ENCODE measurements around the gene USP53. TPM values are rescaled to one million over a fixed set of nuclear protein-coding genes. Genes with fewer than 3 reads are reported as not detected.
A peak's percentile ranks its signal among the peaks of the same experiment; 100 is the strongest.

USP53 gene
- polyA plus RNA-seq, 2 of the 4 experiments (the other 2 are of a cell fraction) = 10.2 to 50.7 TPM

DNA sequence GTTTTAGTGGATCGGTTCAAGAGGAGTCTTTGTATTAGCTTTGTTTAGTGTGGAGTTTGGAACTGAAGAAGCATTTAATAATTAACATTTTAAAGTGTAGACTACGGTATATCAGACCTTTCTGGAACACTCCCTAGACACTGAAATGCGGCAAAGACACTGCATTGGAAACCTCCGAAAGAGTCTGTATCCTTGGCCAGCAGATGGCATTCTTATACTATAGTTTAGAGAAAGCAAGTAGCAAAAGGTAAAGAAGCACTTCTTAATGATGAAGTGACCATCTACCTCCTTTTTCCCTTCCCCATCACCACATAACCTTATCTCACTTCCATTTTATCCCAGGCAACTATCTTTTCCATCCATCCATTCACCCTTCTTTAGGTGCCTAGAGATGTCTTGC is 101.8 kb downstream of the USP53 start:
- ChIA-PET CTCF (interaction anchor here (0.6 to 2.2 kb wide), 13 partner anchors 8 to 748 kb away, joined by 3 to 12 read pairs (median 4); partner anchors contain the start of gene FABP2), POLR2A (no interaction called here)
- no peak overlapping the region for H3K4me2 ChIP-seq
- FAIRE-seq (no peak), ATAC-seq (peak; percentile 85 to 89; a peak in 5 of 6 replicates), DNase-seq (ENCODE audit: low read depth in 1 of 2, low spot score in 1 of 2) (peak in 1 of 2 experiments; percentile 39)
- H3K9me3 ChIP-seq = no peaks in the 10 kb centered on the region
- H3K27ac ChIP-seq = no peak overlapping the region
- no peak for TF ChIP-seq FOSB (CRISPR knock-in tag; IDR thresholded peaks at IDR 0.05)
- no peak for TF ChIP-seq SREBF2 (IDR thresholded peaks at IDR 0.05)
- no peak for TF ChIP-seq RARB (CRISPR knock-in tag; IDR thresholded peaks at IDR 0.05)
- TF ChIP-seq CHD4 (IDR thresholded peaks at IDR 0.05; ENCODE audit: borderline replicate concordance) = no peak
- peak; percentile 74 to 75 for TF ChIP-seq RAD21 (conservative IDR thresholded peaks at IDR 0.05 in 1 of 2, IDR thresholded peaks at IDR 0.05 in 1 of 2)
- no peak for TF ChIP-seq FOXS1 (CRISPR knock-in tag; IDR thresholded peaks at IDR 0.05)
- peak; percentile 62 for TF ChIP-seq SMC3 (IDR thresholded peaks at IDR 0.05)
- TF ChIP-seq EP300 (IDR thresholded peaks at IDR 0.05) = no peak
- TF ChIP-seq, protein P1, sequence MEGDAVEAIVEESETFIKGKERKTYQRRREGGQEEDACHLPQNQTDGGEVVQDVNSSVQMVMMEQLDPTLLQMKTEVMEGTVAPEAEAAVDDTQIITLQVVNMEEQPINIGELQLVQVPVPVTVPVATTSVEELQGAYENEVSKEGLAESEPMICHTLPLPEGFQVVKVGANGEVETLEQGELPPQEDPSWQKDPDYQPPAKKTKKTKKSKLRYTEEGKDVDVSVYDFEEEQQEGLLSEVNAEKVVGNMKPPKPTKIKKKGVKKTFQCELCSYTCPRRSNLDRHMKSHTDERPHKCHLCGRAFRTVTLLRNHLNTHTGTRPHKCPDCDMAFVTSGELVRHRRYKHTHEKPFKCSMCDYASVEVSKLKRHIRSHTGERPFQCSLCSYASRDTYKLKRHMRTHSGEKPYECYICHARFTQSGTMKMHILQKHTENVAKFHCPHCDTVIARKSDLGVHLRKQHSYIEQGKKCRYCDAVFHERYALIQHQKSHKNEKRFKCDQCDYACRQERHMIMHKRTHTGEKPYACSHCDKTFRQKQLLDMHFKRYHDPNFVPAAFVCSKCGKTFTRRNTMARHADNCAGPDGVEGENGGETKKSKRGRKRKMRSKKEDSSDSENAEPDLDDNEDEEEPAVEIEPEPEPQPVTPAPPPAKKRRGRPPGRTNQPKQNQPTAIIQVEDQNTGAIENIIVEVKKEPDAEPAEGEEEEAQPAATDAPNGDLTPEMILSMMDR (IDR thresholded peaks at IDR 0.05) = peak; percentile 64
- no peak for TF ChIP-seq HEYL (CRISPR knock-in tag; IDR thresholded peaks at IDR 0.05)
- no peak for TF ChIP-seq RNF2 (IDR thresholded peaks at IDR 0.05; ENCODE audit: borderline replicate concordance, low read depth)
- H3K4me1 ChIP-seq = no peaks in the 10 kb centered on the region
- H3K4me3 ChIP-seq = no peak overlapping the region
- WGBS (ENCODE audit: missing lambda C conversion rate) = under 1% methylated on average over 4 of the region's 4 CpGs

DNA sequence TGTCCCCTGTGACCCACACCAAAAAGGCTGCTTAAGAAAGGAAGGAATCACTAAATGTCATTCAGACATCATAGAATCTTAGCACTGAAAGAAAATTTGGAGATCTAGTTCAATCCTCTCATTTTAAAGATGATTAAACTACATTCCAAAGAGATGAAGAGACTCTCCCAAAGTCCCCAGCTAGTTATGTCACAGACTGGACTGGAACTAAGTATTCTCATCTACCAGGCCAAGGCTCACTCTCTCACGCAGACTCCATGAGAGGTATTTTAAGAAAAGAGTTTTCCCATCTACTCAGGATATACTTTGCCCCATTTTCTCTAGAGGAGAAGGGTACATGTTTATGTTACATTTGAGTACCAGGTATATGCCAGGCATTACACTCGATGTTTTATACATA is 102.5 kb downstream of the USP53 start:
- 44% methylated on average over 2 of the region's 2 CpGs for WGBS (ENCODE audit: missing lambda C conversion rate)
- Histone ChIP-seq H3K4me3 (no peak overlapping the region), H3K4me2 (no peak overlapping the region), H3K4me1 (no peaks in the 10 kb centered on the region), H3K27ac (no peak overlapping the region), H3K9me3 (no peaks in the 10 kb centered on the region)
- TF ChIP-seq E2F6 (IDR thresholded peaks at IDR 0.05; ENCODE audit: borderline replicate concordance, low read depth) (no peak), BHLHE40 (IDR thresholded peaks at IDR 0.05; ENCODE audit: low read depth, low read length) (no peak), ZNF302 (CRISPR knock-in tag; IDR thresholded peaks at IDR 0.05) (no peak), TFCP2L1 (CRISPR knock-in tag; IDR thresholded peaks at IDR 0.05) (no peak), RAD21 (conservative IDR thresholded peaks at IDR 0.05 in 1 of 2, IDR thresholded peaks at IDR 0.05 in 1 of 2) (no peak), HDAC2 (IDR thresholded peaks at IDR 0.05) (no peak)
- TF ChIP-seq, protein P2, sequence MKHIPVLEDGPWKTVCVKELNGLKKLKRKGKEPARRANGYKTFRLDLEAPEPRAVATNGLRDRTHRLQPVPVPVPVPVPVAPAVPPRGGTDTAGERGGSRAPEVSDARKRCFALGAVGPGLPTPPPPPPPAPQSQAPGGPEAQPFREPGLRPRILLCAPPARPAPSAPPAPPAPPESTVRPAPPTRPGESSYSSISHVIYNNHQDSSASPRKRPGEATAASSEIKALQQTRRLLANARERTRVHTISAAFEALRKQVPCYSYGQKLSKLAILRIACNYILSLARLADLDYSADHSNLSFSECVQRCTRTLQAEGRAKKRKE (CRISPR knock-in tag; IDR thresholded peaks at IDR 0.05; ENCODE audit: low read depth) = no peak
- TF ChIP-seq, protein P3, sequence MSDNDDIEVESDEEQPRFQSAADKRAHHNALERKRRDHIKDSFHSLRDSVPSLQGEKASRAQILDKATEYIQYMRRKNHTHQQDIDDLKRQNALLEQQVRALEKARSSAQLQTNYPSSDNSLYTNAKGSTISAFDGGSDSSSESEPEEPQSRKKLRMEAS (IDR thresholded peaks at IDR 0.05) = no peak
- ChIA-PET CTCF (interaction anchor here (1.3 to 2.8 kb wide), 2 partner anchors 178 to 313 kb away, joined by 4 to 12 read pairs; partner anchors contain the start of gene PDE5A), POLR2A (no interaction called here)
- FAIRE-seq = no peak
- ATAC-seq = no peak
- no peak for DNase-seq (ENCODE audit: low read depth in 1 of 2, low spot score in 1 of 2)

- Histone ChIP-seq H3K4me1 (no peaks in the 10 kb centered on the region), H3K9me3 (no peaks in the 10 kb centered on the region), H3K27ac (no peak overlapping the region), H3K4me2 (no peak overlapping the region), H3K4me3 (no peak overlapping the region)
- no peak for FAIRE-seq
- DNase-seq (ENCODE audit: low read depth in 1 of 2, low spot score in 1 of 2) = no peak
- CTCF ChIA-PET = interaction anchor here (2.8 kb wide), 1 partner anchor 310 kb away, joined by 12 read pairs; the partner anchor contains the start of gene PDE5A
- POLR2A ChIA-PET = no interaction called here
- ATAC-seq = no peak
- TF ChIP-seq MAFK (IDR thresholded peaks at IDR 0.05; ENCODE audit: partially characterized antibody) = no peak
- TF ChIP-seq FOSL2 (IDR thresholded peaks at IDR 0.05) = no peak
- no peak for TF ChIP-seq FOSL2 (CRISPR knock-in tag; IDR thresholded peaks at IDR 0.05)
- no peak for TF ChIP-seq RCOR1 (IDR thresholded peaks at IDR 0.05; ENCODE audit: low read depth, low read length)
- WGBS (ENCODE audit: missing lambda C conversion rate) = 68% methylated on average over 2 of the region's 2 CpGs
Observed at GRCh38 chr4:119317990-119318389, 105.5 kb downstream of the USP53 start.

All from A549 (cell line).